Fibroblast of the aortic adventitia (primary cell): ENCODE results near the gene REXO4. TPM values are rescaled to one million over a fixed set of nuclear protein-coding genes. Genes with fewer than 3 reads are reported as not detected.

Experiments
- DNase-seq: peaks from one replicate; pipeline ENCODE4 v3.0.0-alpha.2; 2010; ENCODE audit warnings: low read depth
- H3K4me3 ChIP-seq: 2 replicates; pipeline ENCODE4 v1.5.1; 2011; ENCODE audit warnings: low read depth, mild to moderate bottlenecking, control low read depth, low read length, moderate library complexity
- CTCF ChIP-seq: IDR thresholded peaks from 2 replicates; pipeline ENCODE4 v1.5.1; 2011; ENCODE audit warnings: mild to moderate bottlenecking, low read length, control low read depth, inconsistent platforms; ENCODE audit not compliant: insufficient read depth
- total RNA-seq: library from RNA; depleted of rRNA; stranded (reverse); fragments of >200 nt; gene quantifications from 2 replicates; pipeline ENCODE4 v1.2.3, GENCODE V29; 2012; ENCODE audit warnings: low replicate concordance

The REXO4 gene
- total RNA-seq, 1 donor, result 11.7 TPM

GRCh38 chr9:133449760-133450159 lies 31.9 kb upstream of the REXO4 start:
- DNase-seq, result no peak
- H3K4me3 ChIP-seq, result no peak overlapping the region
- no peak for TF ChIP-seq CTCF

- no peak for DNase-seq
- TF ChIP-seq CTCF, result no peak
- no peak overlapping the region for H3K4me3 ChIP-seq
Measured at GRCh38 chr9:133448487-133448972, 30.7 kb upstream of the REXO4 start.

- DNase-seq, result no peak
- TF ChIP-seq CTCF, result no peak
- H3K4me3 ChIP-seq, result no peak overlapping the region
Measured at GRCh38 chr9:133445293-133445969, 27.6 kb upstream of the REXO4 start.

- DNase-seq, result no peak
- no peak overlapping the region for H3K4me3 ChIP-seq
- TF ChIP-seq CTCF, result no peak
Measured at GRCh38 chr9:133443982-133444381, 26.2 kb upstream of the REXO4 start.

- no peak for TF ChIP-seq CTCF
- no peak for DNase-seq
Measured at GRCh38 chr9:133443248-133443647, 25.4 kb upstream of the REXO4 start.

GRCh38 chr9:133441571-133441970 lies 23.8 kb upstream of the REXO4 start:
- no peak for DNase-seq
- TF ChIP-seq CTCF, result no peak
- H3K4me3 ChIP-seq, result no peak overlapping the region

More at GRCh38 chr9:133443248-133443647, 25.4 kb upstream of the REXO4 start:
- no peak overlapping the region for H3K4me3 ChIP-seq

- H3K4me3 ChIP-seq, result no peak overlapping the region
- no peak for TF ChIP-seq CTCF
- DNase-seq, result no peak
Measured at GRCh38 chr9:133440874-133441273, 23.1 kb upstream of the REXO4 start.
